Measurements from ENCODE around the gene DLGAP1.

GRCh38 chr18:4203568-4204437, 251.3 kb downstream of the DLGAP1 start:
- TF ChIP-seq CTCF (IDR thresholded peaks at IDR 0.05), result no peak
- no peak for TF ChIP-seq EZH2phosphoT487 (IDR thresholded peaks at IDR 0.05; ENCODE audit: borderline replicate concordance, low read depth)
- TF ChIP-seq MAX (IDR thresholded peaks at IDR 0.05; ENCODE audit: low read depth), result no peak
- TF ChIP-seq TEAD4 (IDR thresholded peaks at IDR 0.05; ENCODE audit: borderline replicate concordance, insufficient read depth), result no peak
- TF ChIP-seq TCF12 (IDR thresholded peaks at IDR 0.05), result no peak
- no peak for TF ChIP-seq REST (IDR thresholded peaks at IDR 0.05; ENCODE audit: low read depth, low read length)
- TF ChIP-seq FOSL2 (IDR thresholded peaks at IDR 0.05; ENCODE audit: borderline replicate concordance, low read depth), result no peak
- TF ChIP-seq RFX5 (IDR thresholded peaks at IDR 0.05; ENCODE audit: low read length), result no peak
- no peak for TF ChIP-seq EP300 (IDR thresholded peaks at IDR 0.05; ENCODE audit: borderline replicate concordance in 1 of 2, low read depth in 1 of 2, low read length in 1 of 2)
- no peak for TF ChIP-seq POLR2AphosphoS5 (IDR thresholded peaks at IDR 0.05; ENCODE audit: low read depth, low read length)
- no peak for TF ChIP-seq CHD2 (IDR thresholded peaks at IDR 0.05; ENCODE audit: low read length, partially characterized antibody)
- no peak for TF ChIP-seq TAF1 (IDR thresholded peaks at IDR 0.05; ENCODE audit: borderline replicate concordance, low read depth, low read length)
- no peak for TF ChIP-seq SMC3 (IDR thresholded peaks at IDR 0.05; ENCODE audit: low read depth, low read length)
- TF ChIP-seq GATA2 (CRISPR knock-in tag; IDR thresholded peaks at IDR 0.05), result no peak
